ENCODE data around the gene ADPRM.

Gene ADPRM

GRCh38 chr17:10743316-10744009, 46.1 kb downstream of the ADPRM start:
- DNase-seq = no peak

DNA sequence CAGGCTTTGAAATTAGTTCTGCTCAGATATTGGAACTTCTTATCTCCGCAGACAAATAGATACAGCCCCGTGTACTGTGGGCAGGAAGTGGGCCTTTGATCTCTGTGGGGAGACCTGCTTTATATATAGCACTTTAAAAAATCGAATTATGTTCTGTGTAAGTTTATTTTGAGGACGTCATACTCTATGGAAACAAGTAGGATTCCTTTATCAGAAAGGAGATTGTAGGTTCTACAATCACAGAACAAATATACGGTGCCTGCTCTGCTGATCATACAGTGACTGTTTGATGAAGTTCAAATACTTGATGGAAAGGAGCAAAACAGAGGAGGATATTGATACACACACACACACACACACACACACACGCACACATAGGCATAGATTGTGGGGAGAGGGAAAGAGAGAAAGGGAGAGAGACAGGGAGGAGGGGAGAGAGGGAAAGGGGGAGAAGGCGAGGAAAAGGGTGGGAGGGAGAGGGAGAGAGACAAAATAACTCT, 47.2 kb downstream of the ADPRM start:
- no peak for DNase-seq

DNA sequence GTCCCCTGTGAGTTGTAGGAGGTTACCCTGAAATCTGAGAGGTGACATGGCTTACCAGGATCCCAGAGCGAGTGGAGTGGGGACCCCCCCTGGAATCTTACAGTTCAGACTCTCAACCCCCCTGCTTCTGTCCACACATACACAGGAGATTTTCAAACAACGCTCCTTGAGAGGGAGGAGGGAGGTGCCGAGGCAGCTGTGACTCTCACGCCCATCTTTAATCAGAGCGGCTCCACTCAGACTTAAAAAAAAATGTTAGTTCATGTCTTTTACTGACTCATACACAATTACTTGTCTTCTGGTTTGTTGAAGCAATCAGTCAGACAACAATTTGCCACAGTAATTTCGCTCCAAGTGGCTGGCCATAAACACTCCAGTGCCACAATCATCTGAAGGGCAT, 47.8 kb downstream of the ADPRM start:
- no peak for DNase-seq

DNA sequence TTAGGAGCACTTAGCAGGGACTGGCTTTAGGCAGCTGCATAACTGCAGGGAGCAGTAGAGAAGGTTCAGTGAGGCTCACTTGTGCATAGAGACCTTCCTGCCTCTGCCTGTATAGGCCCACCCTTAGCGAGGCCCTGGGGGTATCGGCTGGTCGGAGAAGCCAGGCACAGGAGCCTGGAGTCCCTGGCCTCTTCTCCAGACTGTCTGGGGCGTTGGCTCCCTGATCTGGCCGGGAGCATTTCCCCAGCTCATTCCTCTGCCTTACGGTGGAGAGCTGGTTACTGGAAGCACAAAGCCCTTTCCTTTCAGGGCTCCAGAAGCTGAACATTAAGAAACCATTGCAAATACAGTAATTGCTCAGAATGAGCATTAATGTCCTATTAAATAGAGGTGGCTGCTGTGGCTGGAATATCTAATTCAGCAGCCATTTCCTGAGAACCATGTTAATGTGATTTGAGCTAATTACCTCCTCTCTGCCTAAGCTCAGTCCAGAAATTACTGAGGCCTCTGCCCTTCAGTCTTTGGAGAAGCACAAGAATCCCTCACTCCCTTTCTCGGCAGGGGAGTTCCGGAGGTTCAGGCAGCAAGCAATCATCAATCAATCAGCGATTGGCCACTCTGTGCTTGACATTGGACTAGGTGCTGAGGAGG, 51.3 kb downstream of the ADPRM start:
- DNase-seq = no peak

DNA sequence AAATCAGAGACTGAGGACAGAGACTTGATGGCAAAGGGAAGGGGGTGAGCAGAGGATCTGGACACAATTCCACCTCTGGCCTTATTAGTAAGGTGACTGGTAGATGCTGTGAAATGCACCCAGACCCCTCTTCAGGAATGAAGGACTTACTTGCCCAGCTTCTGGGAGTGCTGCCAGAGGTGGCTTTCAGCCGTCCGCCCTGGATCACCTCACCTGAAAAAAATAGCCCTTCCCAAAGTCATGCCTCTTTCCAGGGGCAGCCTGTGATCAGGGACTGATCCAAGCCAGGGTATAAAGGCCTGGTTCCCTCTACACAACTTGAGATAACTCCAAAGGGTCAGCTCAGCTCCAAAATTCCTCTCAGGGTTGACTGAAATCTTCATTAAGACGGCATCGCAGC, 52.8 kb downstream of the ADPRM start:
- no peak for DNase-seq

DNA sequence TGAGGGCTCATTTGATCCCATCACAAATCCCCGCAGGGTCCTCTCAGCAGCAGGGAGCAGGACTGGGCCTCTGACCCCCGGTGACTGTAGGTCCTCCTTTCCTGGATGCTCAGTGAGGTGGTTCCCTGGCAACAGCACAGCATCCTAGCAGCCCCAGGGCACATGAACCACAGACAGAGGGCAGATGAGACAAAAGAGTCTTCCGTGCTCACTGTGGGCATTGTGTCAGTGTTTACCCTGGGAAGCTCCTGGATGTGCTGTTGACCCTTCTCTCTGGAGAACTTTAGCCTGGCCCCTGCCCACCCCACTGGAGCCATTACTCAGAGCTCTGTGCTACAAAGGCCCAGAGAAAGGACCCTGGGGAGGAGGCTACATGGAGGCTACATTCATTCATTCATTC, 54.2 kb downstream of the ADPRM start:
- DNase-seq = no peak

- no peak for DNase-seq
Measured at GRCh38 chr17:10752696-10753095, 55.3 kb downstream of the ADPRM start.

DNA sequence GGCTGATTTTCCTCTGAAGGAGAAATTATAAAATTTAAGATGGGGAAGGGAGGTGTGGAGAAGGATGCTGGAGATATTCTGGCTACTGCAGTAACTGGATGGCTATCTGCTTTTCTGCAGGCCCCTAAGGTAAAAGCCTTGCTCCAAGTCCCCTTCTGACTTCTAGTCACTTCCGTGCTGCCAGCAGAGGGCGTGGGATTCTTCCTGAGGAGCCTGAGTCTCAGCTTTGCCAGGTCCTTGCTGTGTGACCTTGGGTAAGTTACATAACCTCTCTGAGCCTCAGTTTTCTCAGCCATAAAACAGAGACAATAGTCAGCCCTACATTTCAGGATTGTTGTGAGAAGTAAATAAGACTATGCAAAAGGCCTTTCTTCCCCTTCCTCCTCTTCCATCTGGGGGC, 56.7 kb downstream of the ADPRM start:
- no peak for DNase-seq

DNA sequence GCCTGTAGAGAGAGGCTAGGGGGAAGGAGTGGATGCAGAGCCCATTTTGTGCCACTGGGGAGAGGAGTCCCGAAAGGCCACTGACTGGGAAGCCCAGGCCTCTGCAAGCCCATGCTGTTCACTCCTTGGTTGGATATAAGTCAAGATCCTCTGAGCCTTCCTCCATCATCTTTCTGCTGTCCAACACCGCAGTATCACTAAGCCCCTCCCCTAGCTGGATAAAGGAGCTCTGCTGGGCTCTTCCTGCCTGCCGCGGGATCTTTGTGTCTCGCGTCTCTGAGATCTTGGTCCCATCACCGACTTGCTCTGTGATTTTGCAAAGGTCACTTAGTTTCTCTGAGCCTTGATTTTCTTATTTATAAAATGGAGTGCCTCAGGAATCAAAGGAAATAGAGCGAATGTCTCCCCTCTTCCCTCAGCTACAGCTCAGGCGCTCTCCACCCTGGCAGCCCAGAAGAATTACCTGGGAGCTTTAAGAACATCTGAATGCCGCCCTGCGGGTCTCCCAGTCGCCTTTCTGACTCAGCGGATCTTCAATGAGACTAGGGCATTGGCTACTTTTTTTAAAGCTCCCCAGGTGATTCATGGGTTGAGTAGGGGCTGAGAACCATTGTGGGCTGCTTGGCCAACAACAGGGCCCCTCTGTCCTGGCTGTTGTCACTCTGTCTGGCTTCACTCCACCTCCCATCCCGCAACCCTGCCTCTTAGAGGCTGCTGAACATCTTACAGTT, 57.6 kb downstream of the ADPRM start:
- no peak for DNase-seq

DNA sequence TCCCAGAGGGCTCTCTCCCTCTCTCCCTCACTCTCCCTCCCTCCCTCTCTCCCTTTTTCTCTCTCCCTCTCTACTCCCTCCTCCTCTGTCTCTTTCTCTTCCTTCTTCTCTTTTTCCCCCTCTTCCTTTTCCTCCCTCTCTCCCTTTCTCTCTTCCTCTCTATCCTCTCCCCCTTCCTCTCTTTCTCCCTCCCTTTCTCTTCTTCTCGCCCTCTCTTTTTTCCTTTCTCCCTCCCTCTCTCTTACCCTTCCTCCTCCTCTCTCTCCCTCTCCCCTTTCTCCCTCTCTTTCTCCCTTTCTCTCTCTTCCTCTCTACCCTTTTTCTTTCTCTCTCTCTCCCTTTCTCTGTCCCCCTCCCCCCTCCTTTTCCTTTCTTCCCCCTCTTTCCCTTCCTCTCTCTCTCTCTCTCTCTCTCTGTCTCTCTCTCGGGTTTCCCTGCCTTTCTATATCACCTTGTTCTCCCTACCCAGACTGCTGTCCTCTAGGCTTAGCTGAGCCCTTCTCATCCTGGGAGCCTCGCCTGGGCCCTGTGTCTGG, 58.3 kb downstream of the ADPRM start:
- no peak for DNase-seq

DNA sequence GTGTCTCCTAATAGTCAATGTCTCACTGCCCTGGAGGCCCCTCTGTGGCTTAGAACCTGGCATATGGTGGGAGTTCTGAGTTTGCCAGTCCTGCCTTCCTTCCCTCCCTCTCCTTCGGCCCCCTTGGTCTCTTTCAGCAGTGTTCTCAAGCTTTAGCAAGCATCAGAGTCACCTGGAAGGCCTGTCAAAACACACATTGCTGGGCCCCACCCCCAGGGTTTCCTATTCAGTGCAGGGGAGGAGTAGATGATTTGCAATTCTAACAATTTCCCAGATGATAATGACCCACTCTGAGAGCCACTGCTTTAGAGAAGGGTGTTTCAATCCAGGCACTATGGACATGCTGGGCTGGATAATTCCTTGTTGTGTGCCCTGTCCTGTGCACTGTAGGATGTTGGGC, 58.8 kb downstream of the ADPRM start:
- DNase-seq = no peak

DNA sequence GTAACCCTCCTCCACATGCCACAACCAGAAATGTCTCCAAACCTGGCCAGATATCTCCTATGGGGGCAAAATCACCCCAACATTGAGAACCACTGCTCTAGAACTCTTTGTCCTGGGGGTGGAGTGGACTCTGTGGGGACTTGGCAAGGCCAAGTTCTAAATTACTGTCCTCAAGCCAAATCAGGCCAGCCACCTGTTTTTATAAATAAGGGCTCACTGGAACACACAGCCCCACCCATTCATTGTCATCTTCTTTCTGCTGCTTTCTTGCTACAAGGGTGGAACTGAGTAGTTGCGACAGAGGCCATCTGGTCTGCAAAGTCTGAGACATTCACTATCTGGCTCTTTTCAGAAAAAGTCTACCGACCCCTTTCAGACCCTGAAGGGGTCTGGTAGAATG, 59.2 kb downstream of the ADPRM start:
- no peak for DNase-seq

DNA sequence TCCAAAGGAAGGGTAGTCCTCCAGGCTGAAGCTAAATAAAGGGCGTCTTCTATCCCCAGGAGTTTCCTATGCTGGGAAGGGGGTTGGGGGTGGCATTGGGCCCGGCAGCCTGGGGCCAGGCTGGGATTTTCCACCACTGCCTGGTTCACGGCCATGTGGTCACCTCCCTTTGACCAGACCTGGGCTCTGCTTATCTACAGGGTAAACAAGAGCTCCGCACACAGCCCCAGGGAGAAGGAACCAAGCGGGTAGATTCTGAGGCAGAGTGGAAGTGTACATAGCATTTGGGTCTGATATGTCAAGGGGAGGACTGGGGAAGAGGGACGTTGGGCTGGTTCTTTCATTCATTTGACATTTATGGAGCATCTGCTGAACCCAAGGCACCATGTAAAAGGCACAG, 59.7 kb downstream of the ADPRM start:
- DNase-seq = no peak

- DNase-seq = no peak
Measured at GRCh38 chr17:10757647-10758046, 60.3 kb downstream of the ADPRM start.

DNA sequence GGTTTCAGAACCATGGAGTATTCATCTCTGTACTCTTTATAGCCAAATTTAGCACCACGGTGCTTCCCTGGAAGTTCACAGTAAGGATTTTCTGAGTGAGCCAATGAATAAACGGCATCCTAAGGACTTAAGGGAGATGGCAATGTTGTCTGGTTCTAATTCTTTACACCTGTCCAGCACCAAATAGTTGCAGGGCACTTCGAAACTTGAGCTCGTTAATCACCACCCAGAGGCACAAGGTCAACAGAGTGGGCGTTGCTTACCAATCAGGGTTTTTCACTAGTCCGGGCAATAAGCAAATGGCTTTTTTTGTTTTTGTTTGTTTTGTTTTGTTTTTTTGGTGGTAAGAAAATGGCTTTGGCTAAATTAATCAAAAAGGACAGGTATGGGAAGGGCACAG, 60.7 kb downstream of the ADPRM start:
- DNase-seq = no peak
